Renal cortex interstitium (tissue), 11 donors: Measurements from ENCODE around the gene IKZF3. TPM values are rescaled to one million over a fixed set of nuclear protein-coding genes. Genes with fewer than 3 reads are reported as not detected.
"Not testable (repeated sequence)": the region's sequence is repeated elsewhere in the genome, so short reads cannot be mapped to it uniquely, and the experiment has no call there.

ENCODE experiments used
- DNase-seq, 11 donors: peaks; one replicate each; pipeline ENCODE4 v3.0.0-alpha.2; 2013; ENCODE audit warnings: low read depth in 9 of 11, low spot score in 4 of 11; ENCODE audit errors: extremely low read depth in 1 of 11
- polyA plus RNA-seq, 3 donors: library from polyadenylated mRNA; unstranded; fragments of 120-200 nt; gene quantifications; one replicate each; pipeline ENCODE4 v1.2.1, GENCODE V29; 2013; ENCODE audit not compliant: insufficient read length in 3 of 3

The IKZF3 gene
- polyA plus RNA-seq, 3 donors, result 0.11 to 0.30 (median 0.23) TPM

DNA sequence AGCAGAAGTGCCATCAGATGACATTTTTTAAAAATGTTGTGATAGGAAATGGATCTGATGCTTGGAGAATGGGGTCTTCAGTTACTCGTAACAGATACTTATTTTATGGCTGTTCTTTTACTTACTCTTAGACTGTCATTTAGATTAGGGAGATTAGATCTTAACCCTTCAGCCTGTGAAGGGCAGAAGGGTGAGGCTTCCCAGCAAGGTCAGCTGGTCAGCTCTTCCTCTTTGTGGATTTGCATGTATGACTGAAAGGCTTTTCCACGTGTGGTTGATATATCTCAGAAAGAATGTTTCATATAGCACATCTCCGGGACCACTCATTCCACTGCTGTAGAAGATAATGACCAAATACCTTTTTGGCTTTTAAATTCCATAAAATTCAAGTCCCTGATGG, 98.9 kb downstream of the IKZF3 start:
- DNase-seq, result no peak

DNA sequence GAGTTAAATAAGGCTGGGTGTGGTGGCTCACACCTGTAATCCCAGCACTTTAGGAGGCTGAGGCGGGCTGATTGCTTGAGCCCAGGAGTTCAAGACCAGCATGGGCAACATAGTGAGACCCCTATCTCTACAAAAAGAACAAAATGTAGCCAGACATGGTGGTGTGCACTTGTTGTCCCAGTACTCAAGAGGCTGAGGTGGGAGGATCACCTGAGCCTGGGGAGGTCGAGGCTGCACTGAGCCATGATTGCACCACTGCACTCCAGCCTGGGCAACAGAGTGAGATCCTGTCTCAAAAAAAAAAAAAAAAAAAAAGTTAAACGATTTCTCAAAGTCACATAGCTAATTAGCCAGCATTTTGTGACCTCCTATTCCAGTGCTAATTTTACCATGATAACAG, 99.9 kb downstream of the IKZF3 start:
- not testable (repeated sequence) for DNase-seq

DNA sequence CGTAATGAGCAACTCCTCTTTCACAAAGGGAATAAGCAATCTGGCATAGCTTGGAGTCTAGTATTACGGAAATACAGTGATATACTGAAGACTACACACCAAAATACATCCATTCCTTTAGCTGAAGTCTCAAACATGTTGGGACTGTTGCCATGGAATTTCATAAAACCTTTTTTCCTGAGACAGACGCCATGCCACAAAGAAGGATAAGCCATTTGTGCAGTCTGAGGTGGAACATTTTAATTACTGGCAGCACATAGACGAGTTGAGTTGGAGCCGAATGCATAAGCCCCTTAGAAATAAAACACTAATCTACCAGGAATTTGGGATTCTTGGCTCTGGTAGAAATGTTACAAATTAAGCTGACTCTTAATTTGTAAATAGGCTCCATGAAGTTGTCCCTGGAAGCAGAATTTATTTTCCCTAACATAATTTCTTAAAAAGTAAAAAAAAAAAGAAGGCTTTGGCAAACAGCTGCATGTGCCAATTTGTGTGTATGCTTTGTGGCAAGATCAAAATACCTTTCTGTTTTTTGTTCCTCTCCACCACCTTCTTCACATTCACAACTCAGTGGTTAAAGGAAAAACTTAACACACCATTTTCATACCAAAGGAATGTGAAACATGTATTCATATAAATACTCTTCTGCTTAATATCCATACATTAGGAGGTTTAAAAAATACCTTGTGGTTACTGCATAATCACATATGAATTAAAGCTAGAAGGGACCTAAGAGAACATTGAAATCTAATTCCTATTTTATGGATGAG, 100.9 kb downstream of the IKZF3 start:
- no peak for DNase-seq

DNA sequence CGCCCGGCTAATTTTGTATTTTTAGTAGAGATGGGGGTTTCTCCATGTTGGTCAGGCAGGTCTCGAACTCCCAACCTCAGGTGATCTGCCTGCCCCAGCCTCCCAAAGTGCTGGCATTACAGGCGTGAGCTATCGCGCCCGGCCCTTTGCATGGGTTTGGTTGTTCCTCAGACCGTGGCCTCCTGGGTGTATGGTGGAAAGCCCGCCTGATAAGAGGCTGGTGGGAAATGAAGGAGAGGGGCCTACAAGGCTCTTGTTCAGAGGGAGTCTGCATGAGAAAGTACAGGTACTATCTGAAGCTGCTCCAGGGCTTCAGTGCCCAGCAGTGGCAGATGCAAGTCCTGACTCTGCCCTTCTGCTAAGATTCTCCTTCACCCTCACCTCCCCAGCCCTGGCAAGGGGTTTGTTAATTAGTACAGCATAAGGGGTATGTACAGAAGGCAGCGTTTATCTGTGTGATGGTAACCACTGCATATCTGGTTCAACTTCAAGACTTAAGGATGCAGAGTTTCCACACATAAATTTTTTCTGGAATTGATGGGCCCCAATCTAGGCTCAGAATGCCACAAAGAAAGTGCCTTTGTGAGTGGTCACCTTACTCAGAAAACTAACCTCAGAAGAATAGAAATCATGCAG, 102.1 kb downstream of the IKZF3 start:
- DNase-seq, result no peak

DNA sequence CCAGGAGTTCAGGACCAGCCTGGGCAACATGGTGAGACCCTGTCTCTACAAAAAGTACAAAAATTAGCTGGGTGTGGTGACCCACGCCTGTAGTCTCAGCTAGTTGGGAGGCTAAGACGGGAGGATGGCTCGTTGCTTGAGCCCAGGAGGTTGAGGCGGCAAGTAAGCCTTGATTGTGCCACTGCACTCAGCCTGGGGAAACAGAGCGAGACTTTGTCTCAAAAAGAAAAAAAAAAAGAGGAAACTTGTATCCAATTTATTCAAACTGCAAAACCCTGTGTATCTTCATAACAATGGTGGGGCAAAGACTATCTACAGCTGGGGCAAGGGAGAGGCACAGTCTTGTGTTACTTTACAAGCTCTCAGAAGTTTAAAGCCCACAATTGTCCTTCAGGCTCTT, 104.9 kb downstream of the IKZF3 start:
- no peak for DNase-seq

DNA sequence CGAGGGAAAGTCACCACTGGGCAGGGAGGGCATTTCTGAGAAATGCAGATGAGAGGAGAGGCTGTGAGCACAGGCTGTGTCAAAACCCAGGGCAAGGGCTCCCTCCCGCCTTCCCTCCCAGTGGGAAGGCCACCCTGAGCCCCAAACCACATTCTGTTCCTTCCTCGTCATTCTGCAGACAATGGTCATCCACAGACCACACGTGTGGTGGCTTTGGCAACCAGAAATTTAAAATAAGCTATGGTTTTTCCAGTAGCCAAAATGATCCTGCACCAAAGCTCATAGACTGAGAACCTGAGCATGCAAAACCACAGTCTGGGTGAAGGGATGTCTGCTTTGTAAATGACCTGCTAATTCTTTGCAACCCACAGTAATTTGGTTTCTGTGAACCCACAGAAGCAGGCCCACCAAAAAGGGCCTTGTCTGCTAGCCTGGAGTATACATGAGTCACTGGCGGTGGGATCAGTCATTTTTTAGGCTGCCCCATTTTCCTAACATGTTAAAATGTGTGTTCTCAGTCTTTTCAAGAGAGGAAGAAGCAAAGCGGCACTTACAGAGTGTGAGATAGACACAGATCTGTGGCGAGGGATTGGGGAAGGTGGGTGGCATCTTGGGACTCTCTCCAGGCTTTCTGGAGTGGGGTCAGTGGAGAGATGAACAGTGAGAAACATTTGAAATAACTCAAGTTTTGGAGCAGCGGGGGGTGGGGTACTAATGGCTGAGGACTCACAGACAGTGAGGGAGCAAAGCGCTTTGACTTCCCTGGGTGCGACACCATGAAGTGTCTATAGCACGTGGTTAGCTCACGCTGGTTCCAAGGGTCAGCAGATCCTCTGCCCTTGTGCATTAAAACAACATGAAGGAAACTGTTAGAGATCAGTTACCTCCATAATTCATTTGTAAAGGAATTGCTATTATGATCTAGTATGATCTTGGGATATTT, 105.9 kb downstream of the IKZF3 start:
- no peak for DNase-seq

DNA sequence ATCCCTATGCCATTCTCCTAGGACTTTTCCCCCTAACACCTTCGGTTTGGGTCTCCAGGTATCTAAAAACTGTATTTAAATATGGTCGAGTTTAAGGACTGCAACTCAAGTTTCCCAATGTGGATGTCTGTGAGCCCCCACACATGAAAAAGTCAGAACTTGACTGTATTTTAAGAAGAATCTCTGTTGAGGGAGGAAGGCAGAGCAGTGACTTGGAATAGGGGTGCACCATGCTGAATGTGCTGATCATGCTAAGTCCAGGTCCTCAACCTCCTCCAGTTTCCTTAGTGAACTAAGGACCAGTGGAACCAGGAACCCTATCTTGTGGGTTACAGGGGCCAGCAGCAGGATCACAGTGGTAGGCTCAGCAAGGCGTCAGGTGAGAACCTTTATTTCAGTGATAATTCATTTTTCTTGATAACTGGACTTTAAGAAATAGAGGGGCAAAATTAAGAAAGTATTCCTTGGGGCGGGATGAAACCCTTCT, 106.9 kb downstream of the IKZF3 start:
- DNase-seq, result no peak

DNA sequence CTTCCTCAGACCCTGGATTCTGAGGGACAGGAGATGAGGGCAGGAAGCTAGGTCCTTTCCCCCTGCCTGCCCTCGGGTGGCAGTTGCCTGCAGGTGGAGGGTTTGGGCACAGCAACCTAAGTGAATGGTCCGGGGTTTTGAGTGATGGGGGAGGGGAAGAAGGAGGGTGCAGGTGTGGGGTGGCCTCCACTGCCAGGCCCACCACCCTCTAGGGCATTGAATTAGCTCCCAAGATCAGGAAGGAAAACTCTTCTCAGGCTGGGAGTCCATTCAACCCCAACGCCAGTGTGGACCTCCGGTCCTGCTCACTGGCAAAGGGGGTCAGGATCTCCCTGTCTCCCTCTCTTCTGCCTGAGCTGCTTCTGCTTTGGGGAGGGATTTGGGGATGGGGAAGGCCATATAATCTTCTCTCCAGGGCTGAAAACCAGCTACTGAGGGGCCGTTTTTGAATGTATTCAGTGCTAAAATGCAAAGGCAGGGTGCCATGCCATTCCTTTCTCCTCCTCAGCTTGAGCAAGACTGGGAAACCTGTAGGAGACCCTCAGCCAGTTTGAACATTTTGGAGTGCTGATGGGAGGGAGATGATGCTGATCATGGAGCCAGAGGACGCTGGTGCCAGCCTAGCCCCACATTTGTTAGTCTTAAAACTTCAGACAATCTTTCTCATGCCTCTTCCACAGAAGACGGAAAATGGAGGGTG, 107.6 kb downstream of the IKZF3 start:
- DNase-seq, result no peak

DNA sequence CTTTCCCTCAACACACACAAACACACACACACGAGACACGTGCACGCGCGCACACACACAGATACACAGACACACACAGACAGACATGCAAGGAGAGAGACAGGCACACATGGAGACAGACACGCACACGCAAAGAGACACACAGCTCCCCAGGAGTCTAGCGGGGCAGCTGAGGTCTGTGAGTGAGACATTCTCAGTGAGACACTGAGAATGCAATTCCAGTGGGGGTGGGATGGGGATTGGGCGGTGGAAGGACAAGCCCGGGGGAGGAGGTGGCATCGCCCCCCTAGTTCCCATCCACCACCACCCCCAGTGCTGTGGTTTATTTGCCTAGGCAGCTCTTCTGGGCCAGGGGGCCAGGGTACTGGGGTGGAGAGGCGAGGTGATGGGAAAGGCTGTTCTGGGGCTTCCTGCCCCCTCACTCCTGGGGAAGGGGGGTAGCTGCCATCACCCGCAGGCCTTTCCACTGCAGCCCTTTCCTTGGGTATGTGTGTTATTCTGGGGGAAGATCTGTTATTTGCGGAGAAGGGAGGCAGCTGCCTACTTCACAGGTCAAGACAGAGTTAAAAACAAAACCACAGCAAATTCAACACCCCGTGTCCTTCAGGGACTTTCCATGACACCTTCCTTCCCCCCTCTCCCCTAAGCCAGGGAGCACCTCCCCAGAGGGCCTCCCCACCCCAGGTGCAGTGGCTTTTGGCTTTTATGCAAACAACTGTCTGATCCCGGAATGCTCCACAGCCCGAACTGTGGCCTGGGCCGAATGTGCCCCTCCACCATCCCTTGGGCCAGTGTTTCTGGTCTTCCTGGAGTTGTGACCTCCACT, 108.3 kb downstream of the IKZF3 start:
- no peak for DNase-seq

DNA sequence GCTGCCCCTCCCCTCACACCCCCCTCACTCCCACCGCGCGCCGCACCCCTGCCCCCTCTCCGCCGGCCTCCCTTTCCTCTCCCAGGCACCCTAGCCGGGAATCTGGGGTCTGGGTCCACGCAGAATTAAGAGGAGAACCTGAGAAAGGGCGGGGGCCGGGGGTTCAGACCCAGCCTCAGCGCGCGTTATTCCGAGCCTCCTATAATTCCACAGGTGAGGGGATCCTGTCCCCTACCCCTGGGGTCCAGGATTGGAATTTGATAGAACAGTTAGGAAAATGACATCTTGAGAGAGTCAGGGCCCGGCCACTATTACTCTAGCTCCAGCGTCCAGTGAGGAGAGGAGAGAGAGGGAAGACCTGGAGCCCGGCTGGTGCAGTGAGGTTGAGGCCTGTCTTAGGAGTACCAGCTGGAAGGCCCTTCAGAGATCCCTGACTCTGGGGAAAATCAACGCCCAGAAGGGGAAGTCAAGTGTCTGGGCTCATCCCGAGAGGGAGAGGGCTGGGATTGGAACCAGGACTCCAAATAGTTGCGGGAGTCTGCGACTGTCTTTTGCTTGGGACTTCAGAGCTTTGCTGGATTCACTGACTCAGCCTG, 109.1 kb downstream of the IKZF3 start:
- DNase-seq, result no peak

DNA sequence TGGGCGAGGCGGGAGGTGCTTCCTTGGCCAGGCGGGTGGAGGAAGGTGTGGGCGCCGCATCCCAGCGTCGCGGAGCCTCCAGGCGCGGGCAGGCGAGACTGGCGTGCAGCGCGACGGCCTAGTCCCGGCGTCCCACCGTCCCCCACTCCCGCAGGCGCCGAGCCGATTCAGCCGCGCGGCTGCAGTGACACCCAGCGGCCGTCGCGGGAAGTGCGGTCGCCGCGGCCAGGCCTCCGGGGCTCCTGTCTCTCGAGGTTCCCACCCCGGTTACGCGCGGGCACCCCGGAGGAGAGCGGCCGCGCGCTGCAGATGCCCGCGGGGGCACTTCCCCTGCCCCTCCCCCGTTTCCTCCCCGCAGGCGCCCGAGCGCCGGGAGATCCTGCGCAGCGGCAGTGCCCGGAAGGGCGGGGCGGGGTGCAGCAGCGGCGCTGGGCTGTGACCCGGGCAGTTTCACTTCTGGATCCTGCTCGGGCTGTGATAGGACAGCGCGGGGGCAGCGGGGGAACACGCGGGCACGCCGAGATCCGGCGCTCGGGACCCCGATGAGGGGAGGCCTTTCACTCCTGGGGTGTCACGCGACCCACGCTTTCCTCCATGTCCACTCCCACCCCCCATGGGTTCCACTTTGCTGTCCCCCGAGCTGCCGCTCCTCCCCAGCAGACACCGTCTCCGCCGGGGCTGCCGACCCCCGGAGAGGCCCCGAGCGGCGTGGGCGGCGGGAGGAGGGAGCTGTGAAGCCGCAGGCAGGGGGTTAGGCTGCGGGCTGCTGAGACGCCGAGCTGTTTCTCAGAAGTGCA, 109.8 kb downstream of the IKZF3 start:
- peak in 8 of 11 donors; percentile 77 to 87 (median 84) for DNase-seq

DNA sequence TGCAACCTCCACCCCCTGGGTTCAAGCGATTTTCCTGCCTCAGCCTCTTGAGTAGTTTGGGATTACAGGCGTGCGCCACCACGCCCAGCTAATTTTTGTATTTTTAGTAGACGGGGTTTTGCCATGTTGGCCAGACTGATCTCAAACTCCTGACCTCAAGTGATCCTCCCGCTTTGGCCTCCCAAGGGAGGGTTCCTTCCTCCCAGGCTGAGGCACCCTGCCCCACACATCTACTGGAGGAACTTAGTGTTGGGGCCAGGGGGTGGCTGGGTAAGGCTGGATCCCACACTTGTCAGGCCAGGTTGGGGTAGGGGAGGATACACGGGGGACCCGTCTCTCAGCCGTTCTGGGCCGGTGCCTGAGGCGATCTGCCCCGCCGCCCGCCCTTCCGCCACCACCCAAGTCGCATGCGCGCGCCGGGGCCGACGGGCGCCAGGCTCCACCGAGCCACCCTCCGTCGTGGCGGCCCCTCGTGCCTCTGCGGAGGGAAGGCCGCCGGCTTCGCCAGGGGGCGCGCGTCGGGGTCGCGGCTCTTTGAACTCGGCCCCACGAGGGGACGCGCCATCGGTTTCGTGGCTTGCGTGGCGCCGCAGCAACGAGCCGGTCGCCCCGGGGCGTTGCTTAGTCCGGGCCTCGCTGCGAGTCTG, 110.5 kb downstream of the IKZF3 start:
- no peak for DNase-seq

DNA sequence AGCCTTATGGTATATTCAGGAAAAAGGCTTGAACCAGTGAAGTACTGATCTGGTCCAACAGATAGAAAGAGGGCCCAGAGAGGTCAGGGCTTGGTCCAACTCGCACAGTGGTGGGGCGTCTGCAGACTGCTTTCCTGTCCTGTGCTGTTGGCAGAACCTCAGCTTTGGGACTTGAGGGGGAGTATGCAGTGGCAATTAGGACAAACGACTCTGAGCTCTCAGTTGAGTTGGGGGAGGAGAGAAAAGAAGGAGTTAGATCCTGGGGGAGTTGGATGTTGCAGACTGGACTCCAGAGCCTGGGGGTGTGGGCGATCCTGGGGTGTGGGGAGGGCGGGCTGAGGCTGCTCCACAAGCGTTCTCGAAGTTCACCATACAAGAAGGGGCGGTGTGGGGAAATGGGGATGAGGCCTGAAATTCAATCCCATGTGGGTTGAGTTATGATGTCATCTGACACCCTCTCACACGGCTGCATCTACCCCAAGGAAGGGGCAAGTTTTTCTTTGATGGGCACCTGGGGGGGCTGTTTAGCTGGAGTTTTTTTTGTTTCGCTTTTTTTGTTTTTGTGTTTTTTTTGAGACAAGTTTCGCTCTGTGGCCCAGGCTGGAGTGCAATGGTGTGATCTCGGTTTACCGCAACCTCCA, 111.8 kb downstream of the IKZF3 start:
- peak in 1 of 11 donors; percentile 67 for DNase-seq

DNA sequence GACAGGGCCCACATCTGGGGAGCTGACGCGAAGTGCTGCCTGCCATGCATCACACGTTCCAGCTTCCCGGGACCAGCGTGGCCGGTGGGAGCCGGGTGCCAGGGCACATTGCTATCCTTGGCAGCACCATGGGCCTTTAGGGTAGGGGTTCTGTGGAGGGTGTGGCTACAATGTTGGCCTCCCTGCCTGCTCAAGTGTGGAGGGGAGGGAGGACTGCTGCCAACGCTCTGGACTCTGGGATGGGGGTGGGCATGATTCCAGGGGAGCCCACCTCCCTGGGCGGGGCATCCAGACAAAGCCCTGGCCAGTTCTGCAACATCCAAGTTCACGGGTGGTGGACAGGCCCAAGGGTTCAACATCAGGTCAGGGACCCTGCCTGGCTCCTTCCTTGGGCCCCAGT, 112.5 kb downstream of the IKZF3 start:
- no peak for DNase-seq

DNA sequence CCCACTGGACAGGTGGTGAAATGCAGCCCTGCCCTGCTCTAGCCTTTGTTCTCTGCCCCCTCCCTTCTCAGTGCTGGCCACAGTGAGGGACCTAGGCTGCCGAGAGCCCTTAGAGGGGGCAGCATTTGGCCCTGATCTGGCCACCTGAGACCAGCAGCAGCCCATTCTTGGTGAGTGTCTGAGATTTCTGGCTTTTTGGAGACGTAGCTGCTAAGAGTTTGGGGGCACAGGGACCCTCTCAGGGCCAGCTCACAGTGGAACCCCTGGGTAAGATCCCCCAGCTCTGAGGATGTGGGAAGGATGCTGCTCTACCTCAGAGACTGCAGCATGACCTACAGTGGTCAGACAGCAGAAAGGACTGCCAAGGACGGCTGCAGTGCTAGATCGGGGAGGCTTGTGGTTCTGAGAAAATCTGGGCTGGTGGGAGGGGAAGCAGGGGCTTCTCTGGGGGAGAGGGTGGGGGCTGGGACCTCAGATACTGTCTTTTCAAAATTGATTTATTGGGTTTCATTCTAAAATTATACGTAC, 113.0 kb downstream of the IKZF3 start:
- DNase-seq, result no peak
